Spleen (tissue), 7 donors: ENCODE measurements around the gene FIG4.

Experiments
- POLR2A ChIP-seq, 3 donors: fragments of 450-650 bp; IDR thresholded peaks; one replicate each; pipeline ENCODE4 v1.5.1; 2017; ENCODE audit warnings: antibody characterized with exemption in 3 of 3, mild to moderate bottlenecking in 1 of 3
- POLR2AphosphoS5 ChIP-seq, 3 donors: sonication (generic); formaldehyde crosslinking; IDR thresholded peaks; one replicate each; pipeline ENCODE4 v1.5.1; 2017; ENCODE audit warnings: antibody characterized with exemption in 3 of 3
- TF ChIP-seq, protein P1 (sequence below), 11 experiments: fragments of 200-600 bp in 7 of 11; fragments of 450-650 bp in 4 of 11; sonication (generic) in 4 of 11; IDR thresholded peaks in 8 of 11; conservative IDR thresholded peaks in 3 of 11; 1 replicate in 7 of 11; 2 replicates in 4 of 11; pipeline versions ENCODE4 v1.4.0 to v1.8.0; 2016 to 2021; ENCODE audit warnings: antibody characterized with exemption in 11 of 11, inconsistent platforms in 4 of 11, mild to moderate bottlenecking in 1 of 11
- donor health status: DM: no; HTN: no; CAD: no; lungs with moderate emphysema.
- donor health status: DM: no; HTN: no; CAD: no.
- donor health status: DM: no; HTN: no; CAD: no.

- TF ChIP-seq, protein P1, sequence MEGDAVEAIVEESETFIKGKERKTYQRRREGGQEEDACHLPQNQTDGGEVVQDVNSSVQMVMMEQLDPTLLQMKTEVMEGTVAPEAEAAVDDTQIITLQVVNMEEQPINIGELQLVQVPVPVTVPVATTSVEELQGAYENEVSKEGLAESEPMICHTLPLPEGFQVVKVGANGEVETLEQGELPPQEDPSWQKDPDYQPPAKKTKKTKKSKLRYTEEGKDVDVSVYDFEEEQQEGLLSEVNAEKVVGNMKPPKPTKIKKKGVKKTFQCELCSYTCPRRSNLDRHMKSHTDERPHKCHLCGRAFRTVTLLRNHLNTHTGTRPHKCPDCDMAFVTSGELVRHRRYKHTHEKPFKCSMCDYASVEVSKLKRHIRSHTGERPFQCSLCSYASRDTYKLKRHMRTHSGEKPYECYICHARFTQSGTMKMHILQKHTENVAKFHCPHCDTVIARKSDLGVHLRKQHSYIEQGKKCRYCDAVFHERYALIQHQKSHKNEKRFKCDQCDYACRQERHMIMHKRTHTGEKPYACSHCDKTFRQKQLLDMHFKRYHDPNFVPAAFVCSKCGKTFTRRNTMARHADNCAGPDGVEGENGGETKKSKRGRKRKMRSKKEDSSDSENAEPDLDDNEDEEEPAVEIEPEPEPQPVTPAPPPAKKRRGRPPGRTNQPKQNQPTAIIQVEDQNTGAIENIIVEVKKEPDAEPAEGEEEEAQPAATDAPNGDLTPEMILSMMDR (IDR thresholded peaks at IDR 0.05 in 8 of 11, conservative IDR thresholded peaks at IDR 0.05 in 3 of 11) = no peak
- TF ChIP-seq POLR2A (IDR thresholded peaks at IDR 0.05) (no peak), POLR2AphosphoS5 (IDR thresholded peaks at IDR 0.05) (no peak)
These were observed 79.7 kb downstream of the FIG4 start for GRCh38 chr6:109770779-109771178.
